Neural crest cell (in vitro differentiated cells): ENCODE data around the gene COL4A3. TPM values are rescaled to one million over a fixed set of nuclear protein-coding genes. Genes with fewer than 3 reads are reported as not detected.

Experiments
- DNase-seq: peaks from one replicate; pipeline ENCODE4 v3.0.0; 2021; ENCODE audit warnings: low read depth, mixed read lengths, low spot score
- H3K27ac Mint-ChIP-seq: one replicate; pipeline ENCODE4 v1.8.0; 2021; ENCODE audit warnings: mild to moderate bottlenecking, mixed read lengths; ENCODE audit not compliant: unreplicated experiment
- H3K27me3 Mint-ChIP-seq: 2 replicates; pipeline ENCODE4 v1.8.0; 2021; ENCODE audit warnings: low read depth, mild to moderate bottlenecking, mixed read lengths
- H3K36me3 Mint-ChIP-seq: 2 replicates; pipeline ENCODE4 v1.8.0; 2021; ENCODE audit warnings: low read depth, mild to moderate bottlenecking, mixed read lengths
- H3K4me1 Mint-ChIP-seq: 2 replicates; pipeline ENCODE4 v1.8.0; 2021; ENCODE audit warnings: mixed read lengths
- H3K4me3 Mint-ChIP-seq: one replicate; pipeline ENCODE4 v1.8.0; 2021; ENCODE audit warnings: mild to moderate bottlenecking, mixed read lengths
- H3K9me3 Mint-ChIP-seq: 2 replicates; pipeline ENCODE4 v1.8.0; 2021; ENCODE audit warnings: mixed read lengths
- total RNA-seq: library from RNA; stranded (reverse); gene quantifications from 2 replicates; pipeline ENCODE4 v1.2.1, GENCODE V29; 2021
- TF ChIP-seq, protein P1 (sequence below): fragments of 200-600 bp; sonication (generic); conservative IDR thresholded peaks from 2 replicates; pipeline ENCODE4 v1.5.0; 2021; ENCODE audit warnings: antibody characterized with exemption, mild to moderate bottlenecking

The COL4A3 gene
- total RNA-seq, 1 donor from 2014 or later, result not detected

DNA sequence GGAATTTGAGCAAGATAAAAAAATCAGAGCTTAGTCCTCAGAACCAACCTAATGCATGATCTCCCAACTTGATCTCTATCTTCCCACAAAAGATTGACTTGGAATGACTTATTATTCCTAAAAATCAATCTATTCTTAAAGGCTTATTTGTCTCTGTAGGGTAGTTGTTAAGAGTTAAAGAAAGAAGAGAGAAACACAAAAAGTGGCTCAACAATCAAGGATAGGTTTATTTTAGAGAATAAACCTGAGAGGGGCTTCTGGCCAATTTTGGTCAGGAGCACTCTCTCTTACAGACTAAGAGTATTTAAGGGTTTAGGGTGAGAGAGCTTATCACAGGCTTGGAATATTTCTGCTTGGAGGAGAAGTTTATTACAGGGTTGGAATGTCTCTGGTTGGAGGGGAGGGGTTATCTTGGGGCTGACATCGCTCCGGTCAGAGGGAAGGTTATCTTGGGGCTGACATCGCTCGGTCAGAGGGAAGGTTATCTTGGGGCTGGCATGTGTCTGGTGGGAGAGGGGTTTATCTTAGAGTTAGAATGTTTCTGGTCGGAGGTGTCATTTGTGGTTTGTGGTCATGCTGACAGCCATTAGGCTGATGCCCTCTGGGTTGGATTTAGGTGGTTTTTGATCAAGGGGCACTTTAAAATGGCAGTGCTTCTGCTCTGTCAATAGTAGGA is 158.2 kb downstream of the COL4A3 start:
- no peak overlapping the region for H3K27ac Mint-ChIP-seq
- peaks cover 19% of the 10 kb centered on the region for H3K9me3 Mint-ChIP-seq
- TF ChIP-seq, protein P1, sequence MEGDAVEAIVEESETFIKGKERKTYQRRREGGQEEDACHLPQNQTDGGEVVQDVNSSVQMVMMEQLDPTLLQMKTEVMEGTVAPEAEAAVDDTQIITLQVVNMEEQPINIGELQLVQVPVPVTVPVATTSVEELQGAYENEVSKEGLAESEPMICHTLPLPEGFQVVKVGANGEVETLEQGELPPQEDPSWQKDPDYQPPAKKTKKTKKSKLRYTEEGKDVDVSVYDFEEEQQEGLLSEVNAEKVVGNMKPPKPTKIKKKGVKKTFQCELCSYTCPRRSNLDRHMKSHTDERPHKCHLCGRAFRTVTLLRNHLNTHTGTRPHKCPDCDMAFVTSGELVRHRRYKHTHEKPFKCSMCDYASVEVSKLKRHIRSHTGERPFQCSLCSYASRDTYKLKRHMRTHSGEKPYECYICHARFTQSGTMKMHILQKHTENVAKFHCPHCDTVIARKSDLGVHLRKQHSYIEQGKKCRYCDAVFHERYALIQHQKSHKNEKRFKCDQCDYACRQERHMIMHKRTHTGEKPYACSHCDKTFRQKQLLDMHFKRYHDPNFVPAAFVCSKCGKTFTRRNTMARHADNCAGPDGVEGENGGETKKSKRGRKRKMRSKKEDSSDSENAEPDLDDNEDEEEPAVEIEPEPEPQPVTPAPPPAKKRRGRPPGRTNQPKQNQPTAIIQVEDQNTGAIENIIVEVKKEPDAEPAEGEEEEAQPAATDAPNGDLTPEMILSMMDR, result no peak
- peaks cover 26% of the 10 kb centered on the region for H3K4me1 Mint-ChIP-seq
- peak overlapping the region; percentile 81 for H3K4me3 Mint-ChIP-seq
- peaks cover 25% of the 10 kb centered on the region for H3K36me3 Mint-ChIP-seq
- no peak for DNase-seq
- peaks cover 4% of the 10 kb centered on the region for H3K27me3 Mint-ChIP-seq

DNA sequence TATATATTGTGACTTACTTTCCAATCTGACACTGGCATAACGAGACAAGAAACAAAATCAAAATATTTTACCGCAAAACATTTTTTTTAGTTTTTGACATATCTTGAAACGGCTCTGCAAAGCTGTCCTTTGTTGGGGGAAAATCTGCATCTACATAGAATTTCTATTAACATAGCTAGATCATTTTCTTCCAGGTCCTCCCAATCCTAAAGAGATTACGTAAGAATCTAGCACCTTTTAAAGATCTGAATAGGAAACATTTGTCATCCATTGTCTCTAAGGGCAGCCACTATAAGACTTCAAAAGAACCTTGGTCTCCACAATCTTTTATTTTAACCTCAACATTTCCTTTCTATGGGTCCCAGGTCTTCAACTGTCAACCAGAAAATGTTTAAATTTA is 159.4 kb downstream of the COL4A3 start:
- Mint-ChIP-seq H3K27me3 (peaks cover 4% of the 10 kb centered on the region), H3K4me1 (peaks cover 34% of the 10 kb centered on the region), H3K9me3 (peaks cover 16% of the 10 kb centered on the region), H3K36me3 (peaks cover 25% of the 10 kb centered on the region), H3K4me3 (peak overlapping the region; percentile 97), H3K27ac (no peak overlapping the region)
- DNase-seq, result no peak
- TF ChIP-seq, protein P1, result no peak

DNA sequence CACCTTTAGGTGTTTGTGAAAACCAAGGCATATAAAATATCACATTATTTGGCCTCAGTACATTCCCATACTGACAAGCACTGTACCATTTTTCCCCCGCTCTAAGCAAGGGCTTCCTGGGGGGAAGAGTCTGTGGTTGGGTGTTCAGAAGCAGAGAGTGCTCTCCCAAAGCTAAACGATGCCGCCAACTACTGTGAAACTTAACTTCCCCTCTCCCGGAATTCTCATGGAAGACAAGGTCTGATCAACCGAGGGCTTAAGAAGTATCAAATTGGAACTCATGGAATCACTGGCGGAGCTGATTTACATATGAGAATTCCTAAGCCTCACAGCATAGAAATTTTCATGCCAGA is 160.2 kb downstream of the COL4A3 start:
- peak; percentile 3 for DNase-seq
- TF ChIP-seq, protein P1, result no peak

DNA sequence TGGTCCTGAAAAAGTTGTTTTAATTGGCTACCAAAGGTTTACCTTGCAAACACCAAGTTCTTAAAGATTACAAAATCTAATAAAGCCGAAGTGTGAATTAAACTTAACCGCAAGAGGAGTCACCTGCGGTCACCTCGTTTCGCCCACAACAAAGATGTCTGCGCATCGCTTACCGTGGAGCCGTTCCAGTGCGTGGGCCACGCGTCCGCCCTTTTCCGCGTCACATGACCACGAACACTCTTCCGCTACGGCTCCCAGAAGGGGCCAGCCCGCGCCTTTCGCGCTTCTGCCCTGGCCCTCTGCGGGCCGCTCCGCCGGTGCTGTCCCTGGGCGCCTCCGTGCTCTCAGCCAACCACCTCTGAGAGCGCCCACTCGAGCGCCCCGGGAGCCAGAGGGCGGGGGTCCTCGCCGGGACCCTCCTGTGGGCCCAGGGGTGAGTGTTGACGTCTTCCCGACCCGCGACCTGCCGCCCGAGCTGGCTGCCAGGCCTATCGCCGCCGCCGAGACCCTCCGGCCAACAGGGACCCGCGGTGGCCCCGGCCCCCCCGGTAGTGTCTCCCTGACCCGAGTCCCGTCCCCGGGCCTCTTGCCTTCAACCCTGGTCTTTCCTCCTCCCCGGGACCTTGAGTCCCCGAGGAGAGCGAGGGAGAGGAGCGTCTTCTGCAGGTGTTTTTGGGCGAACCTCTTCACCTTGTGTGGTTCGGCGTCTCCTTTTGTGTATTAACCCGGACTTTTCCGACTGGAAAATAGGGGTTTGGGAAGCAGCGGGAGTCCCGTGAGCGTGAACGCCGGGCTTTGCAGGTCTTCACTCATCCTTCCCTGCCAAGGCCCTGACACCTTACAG is 160.8 kb downstream of the COL4A3 start, which contains the start of gene MFF:
Gene MFF (plus strand): TSS at position 257 of the 844 bp plus-strand sequence. CDS start 5,415 bp downstream, outside the sequence.
- Mint-ChIP-seq H3K4me1 (peaks cover 45% of the 10 kb centered on the region), H3K27ac (peak within 1 kb of the TSS; percentile 98), H3K9me3 (peaks cover 16% of the 10 kb centered on the region), H3K36me3 (peaks cover 22% of the 10 kb centered on the region), H3K4me3 (peak within 1 kb of the TSS; percentile 97), H3K27me3 (peaks cover 4% of the 10 kb centered on the region)
- DNase-seq, result peak; percentile 81
- TF ChIP-seq, protein P1, result no peak

More for the DNA sequence above, 160.2 kb downstream of the COL4A3 start:
- peaks cover 16% of the 10 kb centered on the region for H3K9me3 Mint-ChIP-seq
- H3K4me1 Mint-ChIP-seq, result peaks cover 41% of the 10 kb centered on the region
- H3K27me3 Mint-ChIP-seq, result peaks cover 4% of the 10 kb centered on the region
- H3K36me3 Mint-ChIP-seq, result peaks cover 23% of the 10 kb centered on the region
- H3K27ac Mint-ChIP-seq, result peak overlapping the region; percentile 93
- peak overlapping the region; percentile 97 for H3K4me3 Mint-ChIP-seq

DNA sequence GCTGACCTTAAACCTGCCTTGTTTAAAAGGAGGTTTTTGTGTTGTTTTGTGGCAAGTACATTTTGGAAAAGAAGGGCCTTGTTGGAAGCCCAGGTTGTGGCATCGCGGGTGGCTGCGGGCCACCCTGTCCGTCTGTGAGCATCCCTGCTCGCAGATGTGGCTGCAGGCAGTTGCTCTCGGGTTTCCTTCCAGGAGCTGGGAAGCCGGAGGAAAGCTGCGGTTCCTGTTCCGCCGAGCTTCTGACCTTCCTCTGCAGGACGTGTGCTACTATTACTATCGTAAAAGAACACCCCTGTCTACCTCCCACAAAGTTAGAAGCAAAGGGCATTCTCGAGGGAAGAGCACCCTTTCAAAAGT is 161.4 kb downstream of the COL4A3 start:
- TF ChIP-seq, protein P1, result no peak
- peaks cover 4% of the 10 kb centered on the region for H3K27me3 Mint-ChIP-seq
- H3K9me3 Mint-ChIP-seq, result peaks cover 16% of the 10 kb centered on the region
- H3K27ac Mint-ChIP-seq, result peak overlapping the region; percentile 98
- DNase-seq, result peak; percentile 26
- peaks cover 22% of the 10 kb centered on the region for H3K36me3 Mint-ChIP-seq
- H3K4me3 Mint-ChIP-seq, result peak overlapping the region; percentile 97
- H3K4me1 Mint-ChIP-seq, result peaks cover 49% of the 10 kb centered on the region
